Measurements from ENCODE around the gene HPSE2.

DNA sequence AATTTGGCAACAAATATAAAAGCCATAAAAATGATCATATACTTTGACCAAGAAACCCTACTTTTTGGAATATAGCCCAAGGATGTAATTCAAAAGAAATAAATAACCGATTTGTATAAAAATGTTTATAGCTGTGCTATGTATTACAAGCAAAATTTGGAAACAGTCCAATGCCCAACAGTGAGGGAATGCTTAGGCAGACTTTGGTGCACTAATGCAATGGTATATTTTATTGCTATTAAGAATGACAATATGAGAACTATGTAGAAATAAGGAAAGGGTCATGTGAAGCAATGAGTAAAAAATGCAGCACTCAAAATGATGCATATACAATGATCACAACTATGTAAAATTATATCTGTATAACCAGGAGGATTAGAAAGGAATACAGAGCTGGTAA, 515.1 kb downstream of the HPSE2 start:
- TF ChIP-seq POLR2A (IDR thresholded peaks at IDR 0.05; ENCODE audit: low read length) (no peak), GATA1 (IDR thresholded peaks at IDR 0.05; ENCODE audit: low read depth, low read length) (no peak)
